Subcutaneous adipose tissue (tissue), 4 donors: ENCODE results near the gene TRIM41. TPM values are rescaled to one million over a fixed set of nuclear protein-coding genes. Genes with fewer than 3 reads are reported as not detected.

Source experiments
- total RNA-seq, 4 donors: library from RNA; depleted of rRNA; stranded (reverse); fragments of >200 nt; gene quantifications; one replicate each; pipeline ENCODE4 v1.1.0, GENCODE V29; 2016
- TF ChIP-seq, protein P1 (sequence below): fragments of 450-650 bp; IDR thresholded peaks from one replicate; pipeline ENCODE4 v1.5.1; 2016; ENCODE audit warnings: low read depth, mild to moderate bottlenecking, control low read depth, antibody characterized with exemption, moderate library complexity

The TRIM41 gene
- total RNA-seq, 4 donors from 2014 or later = 8.5 to 17.3 (median 12.7) TPM

DNA sequence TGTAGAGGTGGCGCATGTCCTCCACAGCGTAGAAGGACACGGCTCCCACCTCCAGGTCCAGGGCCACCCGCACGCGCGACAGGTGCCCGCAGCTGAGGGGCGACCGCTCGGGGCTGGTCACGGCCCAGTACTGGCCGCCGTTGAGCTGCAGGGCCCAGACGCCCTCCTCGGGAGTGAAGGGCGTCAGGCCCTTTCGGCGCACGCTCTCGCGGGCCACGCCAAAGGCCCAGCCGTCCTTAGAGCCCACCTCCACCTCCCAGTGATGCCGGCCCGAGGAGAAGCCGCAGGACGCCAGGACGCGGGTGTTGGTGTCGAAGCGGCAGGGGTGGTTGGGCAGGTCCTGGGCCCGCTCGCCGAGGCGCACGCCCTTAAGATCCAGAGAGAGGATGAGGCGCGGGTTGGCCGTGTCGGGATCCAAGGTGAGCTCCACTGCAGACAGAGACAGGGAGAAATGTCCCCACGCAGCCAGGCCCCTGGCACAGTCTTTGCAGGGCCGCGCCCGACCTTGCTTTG lies 27.8 kb upstream of the TRIM41 start:
- TF ChIP-seq, protein P1, sequence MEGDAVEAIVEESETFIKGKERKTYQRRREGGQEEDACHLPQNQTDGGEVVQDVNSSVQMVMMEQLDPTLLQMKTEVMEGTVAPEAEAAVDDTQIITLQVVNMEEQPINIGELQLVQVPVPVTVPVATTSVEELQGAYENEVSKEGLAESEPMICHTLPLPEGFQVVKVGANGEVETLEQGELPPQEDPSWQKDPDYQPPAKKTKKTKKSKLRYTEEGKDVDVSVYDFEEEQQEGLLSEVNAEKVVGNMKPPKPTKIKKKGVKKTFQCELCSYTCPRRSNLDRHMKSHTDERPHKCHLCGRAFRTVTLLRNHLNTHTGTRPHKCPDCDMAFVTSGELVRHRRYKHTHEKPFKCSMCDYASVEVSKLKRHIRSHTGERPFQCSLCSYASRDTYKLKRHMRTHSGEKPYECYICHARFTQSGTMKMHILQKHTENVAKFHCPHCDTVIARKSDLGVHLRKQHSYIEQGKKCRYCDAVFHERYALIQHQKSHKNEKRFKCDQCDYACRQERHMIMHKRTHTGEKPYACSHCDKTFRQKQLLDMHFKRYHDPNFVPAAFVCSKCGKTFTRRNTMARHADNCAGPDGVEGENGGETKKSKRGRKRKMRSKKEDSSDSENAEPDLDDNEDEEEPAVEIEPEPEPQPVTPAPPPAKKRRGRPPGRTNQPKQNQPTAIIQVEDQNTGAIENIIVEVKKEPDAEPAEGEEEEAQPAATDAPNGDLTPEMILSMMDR = no peak

DNA sequence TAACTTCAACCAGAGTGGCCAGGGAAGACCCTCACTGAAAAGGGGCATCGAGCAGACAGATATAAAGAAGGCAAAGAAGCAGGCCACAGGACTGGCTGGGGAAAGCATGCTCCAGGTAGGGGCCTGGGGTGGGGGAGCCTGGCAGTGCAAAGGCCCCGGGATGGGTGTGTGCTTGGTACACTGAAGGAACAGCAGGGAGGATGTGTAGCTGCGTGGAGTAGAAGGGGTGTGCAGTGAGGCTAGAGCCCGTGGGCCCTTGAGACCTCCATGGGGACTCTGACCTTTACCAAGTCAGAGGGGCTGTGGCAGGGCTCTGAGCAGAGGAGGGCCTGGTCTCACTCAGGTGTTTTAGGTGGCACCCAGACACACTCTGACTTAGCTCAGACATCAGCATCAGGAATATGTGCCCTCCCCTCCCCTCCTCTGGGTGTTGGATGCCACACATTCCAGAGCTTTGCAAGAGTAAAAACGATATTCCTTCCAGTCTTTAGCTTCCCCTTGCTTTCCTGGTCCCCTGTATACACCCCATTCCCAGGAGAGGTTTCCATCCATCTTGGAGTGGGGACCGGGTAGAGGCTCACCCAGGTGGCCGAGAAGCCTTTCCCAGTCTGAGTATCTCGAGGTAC lies 25.6 kb upstream of the TRIM41 start:
- TF ChIP-seq, protein P1 = no peak

DNA sequence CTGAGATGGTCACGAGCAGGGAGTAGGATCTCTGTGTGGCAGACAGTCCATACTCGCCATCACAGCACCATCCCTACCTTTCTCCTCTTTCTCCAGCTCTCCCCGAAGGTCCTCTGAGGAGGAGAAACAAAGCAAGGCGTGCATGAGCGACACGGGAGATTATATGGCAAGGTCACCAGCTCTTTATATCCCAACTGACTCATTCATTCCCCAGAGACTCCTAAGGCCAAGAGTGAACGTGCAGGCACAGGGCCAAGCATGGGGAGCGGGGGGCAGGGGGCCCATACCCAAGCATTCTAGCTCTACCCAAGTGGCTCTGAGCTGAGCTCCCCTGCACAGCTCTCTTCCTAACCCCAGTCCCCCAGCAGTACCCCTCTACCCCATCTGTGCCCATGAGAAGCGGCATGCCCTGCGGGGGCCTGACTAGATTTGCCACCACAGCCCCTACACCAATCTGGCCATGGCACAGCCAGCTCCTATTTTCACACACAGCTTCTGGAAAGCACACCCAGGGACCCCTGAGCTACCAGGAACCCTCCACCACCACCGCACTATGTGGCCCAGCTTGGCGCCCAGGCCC lies 24.9 kb upstream of the TRIM41 start:
- TF ChIP-seq, protein P1 = no peak

DNA sequence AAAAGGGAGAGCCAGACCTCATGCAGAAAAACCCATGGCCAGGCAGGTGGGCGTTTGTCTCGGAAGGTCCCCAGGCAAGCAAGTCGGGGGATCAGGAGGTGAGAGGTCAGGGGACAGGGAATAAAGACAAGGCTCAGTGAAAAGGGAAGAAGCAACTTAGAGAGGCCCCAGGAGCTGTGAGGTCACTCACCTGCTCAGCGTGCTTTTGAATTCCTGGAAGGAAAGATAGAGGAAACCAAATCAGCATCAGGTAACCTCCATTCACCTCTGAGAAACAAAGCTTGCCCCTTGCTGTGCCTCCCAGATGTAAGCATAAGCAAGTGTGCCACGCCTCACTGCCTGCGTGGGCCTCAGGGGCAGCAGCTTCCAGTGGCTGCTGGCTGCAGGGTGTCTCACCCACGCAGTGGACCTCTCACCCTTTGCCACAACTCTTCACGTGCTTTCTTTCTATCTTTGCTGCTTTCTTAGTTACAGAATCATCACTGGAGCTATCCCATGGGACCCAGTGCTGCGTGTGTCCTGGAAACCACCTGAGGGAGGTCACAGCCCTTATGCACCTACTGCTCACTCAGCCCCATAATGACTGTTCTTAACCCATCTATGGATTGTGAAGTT lies 24.1 kb upstream of the TRIM41 start:
- TF ChIP-seq, protein P1 = no peak

DNA sequence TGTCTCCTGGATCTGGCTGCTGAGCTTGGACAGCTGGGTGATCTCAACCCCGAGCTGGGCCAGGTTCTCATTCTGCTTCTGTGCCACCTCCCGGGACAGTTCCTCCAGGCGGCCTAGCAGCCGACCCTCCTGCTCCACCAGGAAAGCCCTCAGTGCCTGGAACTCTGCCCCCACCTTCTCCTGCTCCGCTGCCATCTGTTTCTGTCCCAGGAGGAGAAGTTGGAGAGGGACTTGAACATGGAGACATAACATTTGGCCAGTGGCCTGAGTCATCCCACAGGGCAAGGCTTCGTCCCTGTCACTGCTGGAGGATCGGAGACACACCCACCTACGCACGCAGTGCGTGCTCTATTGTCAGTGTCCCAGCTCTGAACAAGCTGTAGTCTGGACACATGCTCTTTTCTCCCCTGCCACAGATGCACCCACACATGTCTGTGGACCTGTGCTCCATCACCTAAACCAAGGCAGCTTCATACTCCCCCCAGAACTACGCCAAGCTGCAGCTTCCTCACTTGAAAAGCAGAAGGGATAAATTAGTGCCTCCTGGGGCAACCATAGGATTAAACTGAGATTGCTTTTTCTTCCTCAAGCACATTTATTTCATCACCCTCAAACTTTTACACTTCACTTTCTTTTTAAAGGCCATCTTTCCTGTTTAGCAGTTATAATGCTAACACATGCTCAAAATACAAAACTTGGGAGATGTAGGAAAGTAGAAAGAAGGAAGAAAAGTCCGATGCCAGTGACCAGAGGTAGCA lies 23.0 kb upstream of the TRIM41 start:
- TF ChIP-seq, protein P1 = no peak

DNA sequence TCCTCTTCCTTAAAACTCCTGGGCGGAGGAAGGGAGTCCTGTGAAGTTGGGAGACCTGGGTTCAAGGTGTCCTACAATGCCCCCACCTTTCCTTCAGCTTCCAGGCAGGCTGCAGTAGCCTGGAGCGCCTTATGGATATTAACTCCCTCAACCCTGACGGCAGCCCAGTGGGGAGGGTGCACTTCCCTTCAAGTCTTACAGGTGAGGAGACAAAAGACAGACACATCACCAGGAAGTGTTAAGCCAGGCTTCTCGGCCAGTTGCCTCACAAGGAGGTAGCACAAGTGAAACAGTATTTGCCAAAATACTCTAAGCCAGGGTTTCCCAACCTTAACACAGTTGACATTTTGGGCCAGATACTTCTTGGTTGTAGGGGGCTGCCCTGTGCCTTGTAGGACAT lies 22.3 kb upstream of the TRIM41 start:
- TF ChIP-seq, protein P1 = no peak

DNA sequence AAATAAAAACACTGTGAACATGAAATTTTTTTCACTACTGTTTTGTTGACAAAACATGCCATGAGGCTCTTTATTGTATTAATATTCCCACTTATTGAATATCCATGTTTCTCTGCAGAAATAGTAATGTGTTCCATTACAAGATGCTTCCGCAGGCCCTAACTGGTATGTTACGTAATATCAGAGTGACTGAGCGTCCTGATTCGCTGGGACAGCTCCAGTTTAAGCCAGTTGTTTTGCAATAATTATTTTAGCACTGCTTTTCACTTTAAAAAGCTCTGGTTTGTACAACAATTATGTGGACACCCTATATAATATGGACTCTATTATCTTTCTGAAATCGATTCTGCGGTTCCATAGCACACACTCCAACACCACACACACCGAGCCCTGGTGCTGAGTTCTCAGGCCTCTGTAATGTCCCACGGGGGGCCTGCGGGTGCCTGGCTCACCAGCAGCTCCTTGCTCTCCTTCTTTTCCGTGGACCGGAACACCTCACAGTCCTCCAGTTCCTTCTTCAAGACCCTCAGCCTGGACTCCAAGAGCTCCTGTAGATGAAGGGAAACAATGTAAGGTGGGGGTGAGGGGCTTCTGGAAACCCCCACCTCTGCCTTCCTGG lies 19.9 kb upstream of the TRIM41 start:
- TF ChIP-seq, protein P1 = no peak
